ENCODE results near the gene C1QTNF1.
A peak's percentile ranks its signal among the peaks of the same experiment; 100 is the strongest.
"Not testable (repeated sequence)": the region's sequence is repeated elsewhere in the genome, so short reads cannot be mapped to it uniquely, and the experiment has no call there.

The C1QTNF1 gene

GRCh38 chr17:79026376-79027273, 2.7 kb downstream of the C1QTNF1 start:
- DNase-seq, result peak; percentile 76

- no peak for DNase-seq
These were observed 3.4 kb downstream of the C1QTNF1 start for GRCh38 chr17:79027274-79027924.

- no peak for DNase-seq
These were observed 4.0 kb downstream of the C1QTNF1 start for GRCh38 chr17:79027925-79028491.

- no peak for DNase-seq
These were observed 4.7 kb downstream of the C1QTNF1 start for GRCh38 chr17:79028496-79029326.

GRCh38 chr17:79029327-79030009, 5.5 kb downstream of the C1QTNF1 start:
- no peak for DNase-seq

GRCh38 chr17:79030636-79031035, 6.7 kb downstream of the C1QTNF1 start:
- not testable (repeated sequence) for DNase-seq

GRCh38 chr17:79031996-79032875, 8.3 kb downstream of the C1QTNF1 start:
- DNase-seq, result no peak

GRCh38 chr17:79033046-79033616, 9.2 kb downstream of the C1QTNF1 start:
- no peak for DNase-seq

- DNase-seq, result peak; percentile 41
These were observed 10.0 kb downstream of the C1QTNF1 start for GRCh38 chr17:79033741-79034501.

- DNase-seq, result no peak
These were observed 11.0 kb downstream of the C1QTNF1 start for GRCh38 chr17:79034931-79035485.

GRCh38 chr17:79035686-79036085, 11.7 kb downstream of the C1QTNF1 start:
- DNase-seq, result no peak

GRCh38 chr17:79036181-79036580, 12.2 kb downstream of the C1QTNF1 start:
- DNase-seq, result no peak

GRCh38 chr17:79036596-79036995, 12.6 kb downstream of the C1QTNF1 start:
- DNase-seq, result no peak

GRCh38 chr17:79038545-79039135, 14.7 kb downstream of the C1QTNF1 start:
- no peak for DNase-seq

GRCh38 chr17:79039171-79039570, 15.2 kb downstream of the C1QTNF1 start:
- DNase-seq, result no peak

- DNase-seq, result no peak
These were observed 15.9 kb downstream of the C1QTNF1 start for GRCh38 chr17:79039886-79040285.

GRCh38 chr17:79041041-79041570, 17.1 kb downstream of the C1QTNF1 start:
- no peak for DNase-seq

GRCh38 chr17:79041723-79042420, 17.9 kb downstream of the C1QTNF1 start:
- DNase-seq, result no peak
